Measurements from ENCODE around the gene VWA5A.

- TF ChIP-seq, protein P1, sequence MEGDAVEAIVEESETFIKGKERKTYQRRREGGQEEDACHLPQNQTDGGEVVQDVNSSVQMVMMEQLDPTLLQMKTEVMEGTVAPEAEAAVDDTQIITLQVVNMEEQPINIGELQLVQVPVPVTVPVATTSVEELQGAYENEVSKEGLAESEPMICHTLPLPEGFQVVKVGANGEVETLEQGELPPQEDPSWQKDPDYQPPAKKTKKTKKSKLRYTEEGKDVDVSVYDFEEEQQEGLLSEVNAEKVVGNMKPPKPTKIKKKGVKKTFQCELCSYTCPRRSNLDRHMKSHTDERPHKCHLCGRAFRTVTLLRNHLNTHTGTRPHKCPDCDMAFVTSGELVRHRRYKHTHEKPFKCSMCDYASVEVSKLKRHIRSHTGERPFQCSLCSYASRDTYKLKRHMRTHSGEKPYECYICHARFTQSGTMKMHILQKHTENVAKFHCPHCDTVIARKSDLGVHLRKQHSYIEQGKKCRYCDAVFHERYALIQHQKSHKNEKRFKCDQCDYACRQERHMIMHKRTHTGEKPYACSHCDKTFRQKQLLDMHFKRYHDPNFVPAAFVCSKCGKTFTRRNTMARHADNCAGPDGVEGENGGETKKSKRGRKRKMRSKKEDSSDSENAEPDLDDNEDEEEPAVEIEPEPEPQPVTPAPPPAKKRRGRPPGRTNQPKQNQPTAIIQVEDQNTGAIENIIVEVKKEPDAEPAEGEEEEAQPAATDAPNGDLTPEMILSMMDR (IDR thresholded peaks at IDR 0.05): no peak
- TF ChIP-seq EP300 (IDR thresholded peaks at IDR 0.05): no peak
These were observed 78.2 kb downstream of the VWA5A start for GRCh38 chr11:124193221-124194010.
